ENCODE data around the gene HPSE2.
"Not testable (repeated sequence)": the region's sequence is repeated elsewhere in the genome, so short reads cannot be mapped to it uniquely, and the experiment has no call there.

The HPSE2 gene

GRCh38 chr10:98509745-98510144, 725.9 kb downstream of the HPSE2 start:
- no peak for DNase-seq (ENCODE audit: low read depth, low spot score)

- not testable (repeated sequence) for DNase-seq (ENCODE audit: low read depth, low spot score)
These were observed 733.1 kb downstream of the HPSE2 start for GRCh38 chr10:98502535-98502934.

GRCh38 chr10:98492763-98493162, 742.9 kb downstream of the HPSE2 start:
- no peak for DNase-seq (ENCODE audit: low read depth, low spot score)

GRCh38 chr10:98489561-98490481, 745.8 kb downstream of the HPSE2 start:
- no peak for DNase-seq (ENCODE audit: low read depth, low spot score)

GRCh38 chr10:98488669-98489430, 746.8 kb downstream of the HPSE2 start:
- DNase-seq (ENCODE audit: low read depth, low spot score): no peak

- DNase-seq (ENCODE audit: low read depth, low spot score): no peak
These were observed 748.0 kb downstream of the HPSE2 start for GRCh38 chr10:98487649-98488048.

GRCh38 chr10:98486421-98486820, 749.2 kb downstream of the HPSE2 start:
- no peak for DNase-seq (ENCODE audit: low read depth, low spot score)

- no peak for DNase-seq (ENCODE audit: low read depth, low spot score)
These were observed 749.7 kb downstream of the HPSE2 start for GRCh38 chr10:98485959-98486358.

- no peak for DNase-seq (ENCODE audit: low read depth, low spot score)
These were observed 752.0 kb downstream of the HPSE2 start for GRCh38 chr10:98483658-98484057.

GRCh38 chr10:98482096-98482495, 753.6 kb downstream of the HPSE2 start:
- no peak for DNase-seq (ENCODE audit: low read depth, low spot score)

- DNase-seq (ENCODE audit: low read depth, low spot score): no peak
These were observed 754.2 kb downstream of the HPSE2 start for GRCh38 chr10:98481404-98481945.

- no peak for DNase-seq (ENCODE audit: low read depth, low spot score)
These were observed 757.0 kb downstream of the HPSE2 start for GRCh38 chr10:98478430-98479222.

- no peak for DNase-seq (ENCODE audit: low read depth, low spot score)
These were observed 757.8 kb downstream of the HPSE2 start for GRCh38 chr10:98477861-98478260.

GRCh38 chr10:98474628-98475027, 761.0 kb downstream of the HPSE2 start:
- no peak for DNase-seq (ENCODE audit: low read depth, low spot score)

GRCh38 chr10:98472196-98472595, 763.5 kb downstream of the HPSE2 start:
- DNase-seq (ENCODE audit: low read depth, low spot score): no peak

- no peak for DNase-seq (ENCODE audit: low read depth, low spot score)
These were observed 764.8 kb downstream of the HPSE2 start for GRCh38 chr10:98470850-98471249.

- no peak for DNase-seq (ENCODE audit: low read depth, low spot score)
These were observed 766.4 kb downstream of the HPSE2 start for GRCh38 chr10:98469001-98469931.

- DNase-seq (ENCODE audit: low read depth, low spot score): no peak
These were observed 767.9 kb downstream of the HPSE2 start for GRCh38 chr10:98467506-98468318.

- DNase-seq (ENCODE audit: low read depth, low spot score): no peak
These were observed 768.7 kb downstream of the HPSE2 start for GRCh38 chr10:98466861-98467505.
